ENCODE data around the gene C22orf23.
"Not testable (repeated sequence)": the region's sequence is repeated elsewhere in the genome, so short reads cannot be mapped to it uniquely, and the experiment has no call there.

Gene C22orf23

DNA sequence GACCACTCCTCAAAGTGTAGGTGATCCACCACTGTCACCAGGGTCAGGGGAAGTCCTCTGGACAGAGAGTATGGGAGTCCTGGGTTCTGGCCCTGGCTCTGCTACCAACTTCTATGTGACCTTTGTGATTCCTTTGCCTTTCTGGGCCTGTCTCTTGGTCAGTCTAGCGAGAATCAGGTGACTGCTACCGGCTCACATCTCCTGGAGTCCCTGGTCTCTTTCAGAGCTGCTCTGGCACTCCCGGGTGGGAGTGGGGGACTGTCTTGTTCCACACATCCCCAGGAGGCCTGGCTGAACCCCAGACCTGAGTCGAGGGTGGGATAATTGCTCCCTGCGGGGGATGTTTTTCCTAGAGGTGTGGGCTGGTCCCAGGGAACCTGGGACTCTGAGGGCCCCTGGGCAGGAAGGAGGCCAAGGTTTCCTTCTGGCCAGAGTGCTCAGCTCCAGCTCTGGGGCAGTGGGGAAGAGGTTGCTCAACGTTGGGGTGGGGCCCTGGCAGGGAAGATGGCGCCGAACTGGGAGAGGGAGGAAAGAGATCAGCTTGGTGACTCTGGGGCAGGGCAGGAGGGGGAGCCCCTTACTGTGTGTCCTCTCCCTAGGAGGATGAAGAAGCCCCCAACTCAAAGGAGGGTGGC, 28.9 kb upstream of the C22orf23 start:
- DNase-seq (ENCODE audit: low read depth): no peak

DNA sequence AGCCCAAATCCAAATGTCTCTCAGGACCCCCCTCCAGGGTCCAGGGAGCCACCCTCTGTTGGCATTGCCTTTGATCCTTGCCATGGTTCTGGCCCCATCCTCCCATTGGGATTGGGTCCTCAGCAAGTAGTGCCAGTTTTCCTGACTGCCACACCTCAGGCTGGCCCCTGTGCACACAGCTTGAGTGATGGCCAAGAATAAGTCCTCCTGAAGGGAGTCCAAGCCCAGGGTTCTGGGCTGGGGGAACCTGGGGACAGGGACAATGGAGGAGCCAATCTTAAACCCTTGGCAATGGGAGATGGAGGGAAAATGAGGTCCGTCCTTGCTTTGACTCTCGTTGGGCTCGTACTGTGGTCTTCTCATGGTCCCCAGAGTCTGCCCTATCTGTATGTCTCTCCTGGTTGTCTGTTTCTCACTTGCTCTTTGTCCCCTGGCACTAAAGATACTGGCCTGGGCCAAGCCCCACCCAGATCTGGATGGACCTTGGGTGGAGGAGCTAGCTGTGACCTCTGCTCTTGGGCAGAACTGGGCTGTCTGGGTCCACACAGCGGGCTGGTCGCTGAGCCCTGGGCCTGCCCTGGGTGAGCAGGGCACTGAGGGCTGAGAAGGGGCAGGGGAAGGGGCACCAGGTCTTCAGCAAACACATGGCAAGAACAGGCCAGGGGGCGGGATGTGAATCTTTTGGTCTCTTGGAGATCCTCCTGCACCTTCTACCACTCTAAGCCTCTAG, 28.0 kb upstream of the C22orf23 start:
- no peak for DNase-seq (ENCODE audit: low read depth)

GRCh38 chr22:37979782-37980181, 26.4 kb upstream of the C22orf23 start:
- DNase-seq (ENCODE audit: low read depth): no peak

DNA sequence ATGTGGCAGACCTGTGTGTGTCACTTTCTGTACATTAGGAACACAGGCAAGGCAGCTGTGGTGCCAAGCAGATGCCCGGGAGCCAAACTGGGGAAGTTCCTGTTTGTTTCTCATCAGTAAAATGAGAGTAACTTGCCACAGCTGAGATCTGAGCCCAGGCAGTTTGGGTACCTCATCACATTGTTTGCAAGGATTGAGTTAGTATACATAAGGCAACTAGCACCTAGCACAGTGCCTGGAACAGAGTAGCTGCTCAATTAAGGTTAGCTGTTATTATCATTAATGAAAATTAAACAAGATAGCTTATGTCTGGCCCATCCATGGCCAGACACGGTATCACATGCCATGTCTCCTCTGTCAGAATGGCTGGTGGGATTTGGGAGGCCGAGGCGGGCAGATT, 23.1 kb upstream of the C22orf23 start:
- no peak for DNase-seq (ENCODE audit: low read depth)

DNA sequence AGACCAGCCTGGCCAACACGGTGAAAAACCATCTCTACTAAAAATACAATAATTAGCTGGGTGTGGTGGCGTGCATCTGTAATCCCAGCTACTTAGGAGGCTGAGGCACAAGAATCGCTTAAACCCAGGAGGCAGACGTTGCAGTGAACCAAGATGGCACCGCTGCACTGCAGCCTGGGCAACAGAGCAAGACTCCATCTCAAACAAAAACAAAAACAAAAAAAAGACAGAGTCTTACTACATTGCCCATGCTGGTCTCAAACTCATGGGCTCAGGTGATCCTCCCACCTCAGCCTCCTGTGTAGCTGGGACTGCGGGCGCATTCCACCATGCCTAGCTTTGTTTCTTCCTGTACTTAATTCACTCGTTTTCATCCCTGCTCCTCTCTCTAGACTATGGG, 22.6 kb upstream of the C22orf23 start:
- not testable (repeated sequence) for DNase-seq (ENCODE audit: low read depth)

GRCh38 chr22:37975153-37975552, 21.8 kb upstream of the C22orf23 start:
- no peak for DNase-seq (ENCODE audit: low read depth)

DNA sequence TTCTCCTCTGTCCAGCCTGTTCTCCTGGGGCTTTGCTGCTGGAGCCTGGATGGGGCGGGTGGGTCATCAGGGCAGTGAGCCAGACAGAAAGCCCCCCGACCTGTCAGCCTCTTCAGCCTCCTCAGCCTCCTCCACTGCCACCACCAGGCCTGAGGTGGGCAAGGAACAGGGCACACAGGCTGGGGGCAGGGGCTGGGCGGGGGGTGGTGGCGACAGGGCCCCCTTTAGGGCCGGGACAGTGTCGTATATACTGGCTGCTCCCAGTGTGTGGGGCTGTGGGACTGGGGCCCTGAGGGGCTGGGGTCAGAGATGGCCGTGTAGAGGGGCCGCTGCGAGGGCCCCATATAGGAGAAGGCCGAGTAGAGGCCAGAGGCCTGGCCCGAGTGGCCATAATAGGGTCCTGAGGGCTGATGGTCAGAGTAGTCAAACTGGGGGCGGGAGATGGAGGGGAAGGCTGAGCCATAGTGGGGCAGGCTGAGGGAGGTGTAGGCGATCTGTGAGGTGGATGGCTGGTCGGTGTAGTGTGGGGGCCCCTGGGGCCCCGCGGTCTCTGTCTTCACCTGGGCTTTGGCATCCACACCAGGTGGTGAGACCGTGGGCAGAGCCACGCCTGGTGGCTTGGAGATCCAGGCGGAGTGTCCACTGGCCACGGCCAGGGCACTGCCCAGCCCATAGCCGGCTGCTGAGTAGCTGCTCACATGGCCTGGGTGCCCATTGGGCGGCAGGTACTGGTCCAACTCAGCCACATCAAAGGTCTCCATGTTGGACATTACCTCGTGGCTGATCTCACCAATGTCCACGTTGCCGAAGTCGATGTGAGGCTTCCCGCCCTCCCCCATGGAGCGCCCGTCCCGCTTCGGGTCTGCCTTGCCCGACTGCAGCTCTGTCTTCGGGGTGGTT, 20.1 kb upstream of the C22orf23 start:
- no peak for DNase-seq (ENCODE audit: low read depth)

DNA sequence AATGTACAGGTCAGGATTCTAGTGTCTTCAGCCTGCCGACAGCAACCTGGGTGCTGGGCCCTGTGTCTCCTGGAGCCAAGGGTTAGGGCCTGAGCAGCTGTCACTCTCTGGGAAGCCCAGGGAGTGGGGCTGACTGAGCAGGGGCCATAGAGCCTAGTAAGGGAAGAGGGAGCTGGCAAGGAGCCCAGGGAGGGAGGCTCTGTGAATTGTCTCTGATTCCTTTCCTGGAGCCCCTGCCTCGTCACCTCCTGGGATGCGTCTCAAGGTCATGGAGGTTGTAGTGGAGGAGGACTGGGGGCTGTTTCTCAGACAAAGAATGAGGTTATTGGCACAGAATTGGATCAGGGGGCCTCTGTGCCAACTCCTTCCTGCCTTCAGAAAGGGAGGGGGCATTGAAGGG, 19.1 kb upstream of the C22orf23 start:
- DNase-seq (ENCODE audit: low read depth): no peak

DNA sequence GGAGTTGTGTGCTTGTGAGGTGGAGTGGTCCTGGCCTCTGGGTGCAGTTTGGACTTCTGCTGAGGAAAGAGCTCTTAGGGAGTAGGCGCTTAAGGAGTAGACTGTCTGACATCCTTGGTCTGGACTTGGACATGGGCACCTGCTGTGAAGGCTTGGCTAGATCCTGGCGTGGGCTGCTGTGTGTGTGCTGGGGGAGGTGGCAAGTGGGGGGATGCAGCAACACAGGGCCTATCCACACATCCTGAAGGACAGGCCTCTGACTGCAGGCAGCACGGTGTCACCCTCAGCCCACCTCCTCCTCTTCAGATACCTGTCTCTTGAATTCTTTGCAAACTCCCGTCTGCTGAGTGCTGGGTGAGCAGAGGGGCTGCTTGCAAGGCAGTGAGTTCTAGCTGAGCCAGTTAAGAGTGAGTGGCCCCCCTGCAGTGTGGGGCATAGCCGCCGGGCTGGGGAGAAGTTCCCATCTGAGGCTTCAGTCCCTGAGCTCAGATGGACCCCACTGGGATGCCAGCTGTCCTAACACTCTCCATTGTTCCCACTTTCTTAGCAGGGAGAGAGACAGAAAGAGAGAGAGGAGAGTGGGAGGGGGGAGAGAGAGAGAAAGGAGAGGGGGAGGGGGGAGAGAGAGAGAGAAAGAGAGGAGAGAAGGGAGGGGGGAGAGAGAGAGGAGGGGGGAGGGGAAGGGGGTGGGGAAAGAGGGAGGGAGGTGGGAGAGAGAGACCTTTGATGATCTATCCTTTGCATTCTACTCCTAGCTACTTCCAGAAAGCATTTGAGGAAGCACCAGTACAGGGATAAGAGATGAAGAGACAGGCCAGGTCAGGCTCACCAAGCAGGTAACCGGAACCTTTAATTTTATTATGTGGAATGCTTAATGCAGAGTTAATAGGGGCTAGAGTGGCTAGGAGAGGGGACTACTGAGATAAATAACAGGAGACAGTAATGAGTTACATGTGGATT, 18.4 kb upstream of the C22orf23 start:
- DNase-seq (ENCODE audit: low read depth): no peak

DNA sequence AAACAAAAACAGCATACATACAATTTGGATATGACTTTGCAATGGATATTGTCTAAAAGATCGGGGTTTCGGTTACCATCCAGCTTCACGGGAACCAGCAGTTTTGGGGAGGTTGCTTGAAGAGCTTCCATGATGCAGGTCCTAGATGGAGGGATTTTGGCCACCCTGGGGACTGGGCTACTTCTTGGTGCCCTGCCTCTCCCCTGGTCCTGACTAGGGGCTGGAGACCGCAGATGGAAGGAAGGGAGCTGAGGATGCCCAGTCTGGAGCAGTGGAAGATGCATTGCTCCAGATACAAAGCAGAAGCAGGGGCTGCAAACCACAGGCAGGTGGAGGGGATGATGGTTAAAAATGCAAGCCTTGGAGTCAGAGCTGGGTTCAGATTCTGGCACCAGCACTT, 17.5 kb upstream of the C22orf23 start:
- no peak for DNase-seq (ENCODE audit: low read depth)

DNA sequence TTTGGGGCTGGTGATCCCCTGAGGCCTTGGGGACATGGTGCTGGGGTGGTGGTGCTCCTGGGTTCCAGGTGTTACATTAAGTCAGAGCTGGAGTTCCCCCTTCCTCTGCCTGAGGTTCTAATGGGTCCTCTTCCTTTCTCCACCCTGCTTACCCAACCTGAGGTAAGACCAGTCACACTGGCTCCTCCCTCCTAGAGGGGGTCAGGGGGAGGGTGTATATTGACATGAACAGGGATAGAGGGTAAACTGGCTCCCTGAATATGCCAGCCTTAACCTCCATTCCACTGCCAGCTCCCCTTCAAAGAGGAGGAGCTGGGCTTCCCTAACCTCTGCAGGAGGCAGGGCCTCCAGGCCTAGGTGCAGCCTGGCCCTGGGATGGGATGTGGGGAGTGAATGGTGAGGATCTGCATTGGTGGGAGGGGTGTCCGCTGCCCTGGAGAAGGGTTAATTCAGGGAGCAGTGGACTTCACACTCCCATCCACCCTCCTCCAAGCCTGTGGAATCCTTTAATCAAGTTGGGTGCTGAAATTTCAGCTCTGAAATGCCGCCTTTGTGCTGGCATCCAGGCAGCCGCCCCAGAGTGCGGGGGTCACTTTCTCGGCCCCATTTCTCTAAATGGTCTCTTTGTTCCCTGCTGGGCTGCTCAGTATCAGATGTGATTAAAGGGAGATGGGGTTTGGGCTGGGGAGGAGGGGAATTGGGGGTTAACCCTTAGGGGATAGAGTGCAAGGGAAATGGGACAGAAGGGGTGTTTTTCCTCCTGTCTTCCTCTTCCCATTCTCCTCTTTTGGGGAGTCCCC, 15.3 kb upstream of the C22orf23 start:
- no peak for DNase-seq (ENCODE audit: low read depth)

- no peak for DNase-seq (ENCODE audit: low read depth)
Measured at GRCh38 chr22:37967637-37968451, 14.4 kb upstream of the C22orf23 start.

DNA sequence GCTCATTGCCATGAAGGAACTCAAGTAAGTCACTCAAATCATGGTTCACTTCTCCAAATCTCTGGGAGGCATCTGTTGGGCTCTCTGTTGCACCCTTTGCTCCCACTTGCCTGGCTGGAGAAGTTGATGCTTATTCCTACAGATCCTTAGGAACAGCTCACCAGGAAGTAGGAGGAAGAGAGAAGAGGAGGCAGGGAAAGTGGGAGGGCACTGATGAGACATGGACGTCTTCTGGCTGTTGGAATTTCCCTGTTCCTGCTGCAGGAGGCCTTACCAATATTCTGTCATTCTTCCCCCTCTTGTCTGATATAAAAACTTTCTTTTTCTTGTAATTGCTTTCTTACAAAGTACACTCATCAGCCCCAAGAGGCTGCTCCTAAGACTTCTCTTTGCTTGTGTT, 13.7 kb upstream of the C22orf23 start:
- DNase-seq (ENCODE audit: low read depth): no peak

DNA sequence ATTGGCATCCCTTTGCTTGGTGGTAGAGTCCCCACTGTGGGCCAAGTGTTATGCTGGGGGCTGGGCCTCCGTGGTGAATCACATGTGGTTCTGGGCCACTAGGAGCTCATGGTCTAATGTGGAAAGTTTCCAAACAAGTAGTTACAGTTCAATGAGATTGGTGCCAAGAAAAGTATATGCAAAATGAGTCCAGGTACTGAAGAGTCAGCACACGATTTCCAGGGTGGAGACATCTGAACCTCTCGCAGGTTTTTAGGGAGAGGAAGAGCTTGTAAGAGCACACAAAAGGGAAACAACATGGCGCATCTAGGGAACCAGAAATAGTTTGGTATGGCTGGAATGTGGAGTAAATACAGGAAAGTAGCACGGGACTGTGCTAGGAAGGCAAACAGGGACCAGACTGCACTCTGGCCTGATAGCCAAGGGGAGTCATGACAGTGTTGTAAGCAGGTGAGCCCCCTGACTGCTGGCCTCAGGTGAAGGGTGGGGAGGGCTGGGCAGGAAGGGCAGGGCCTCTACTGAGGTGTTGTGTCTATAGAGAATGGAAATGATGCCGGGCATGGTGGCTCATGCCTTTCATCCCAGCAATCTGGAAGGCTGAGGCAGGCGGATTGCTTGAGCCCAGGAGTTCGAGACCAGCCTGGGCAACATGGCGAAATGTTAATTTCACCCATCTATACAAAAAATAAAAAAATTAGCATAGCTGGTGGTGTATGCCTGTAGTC, 12.7 kb upstream of the C22orf23 start:
- no peak for DNase-seq (ENCODE audit: low read depth)

DNA sequence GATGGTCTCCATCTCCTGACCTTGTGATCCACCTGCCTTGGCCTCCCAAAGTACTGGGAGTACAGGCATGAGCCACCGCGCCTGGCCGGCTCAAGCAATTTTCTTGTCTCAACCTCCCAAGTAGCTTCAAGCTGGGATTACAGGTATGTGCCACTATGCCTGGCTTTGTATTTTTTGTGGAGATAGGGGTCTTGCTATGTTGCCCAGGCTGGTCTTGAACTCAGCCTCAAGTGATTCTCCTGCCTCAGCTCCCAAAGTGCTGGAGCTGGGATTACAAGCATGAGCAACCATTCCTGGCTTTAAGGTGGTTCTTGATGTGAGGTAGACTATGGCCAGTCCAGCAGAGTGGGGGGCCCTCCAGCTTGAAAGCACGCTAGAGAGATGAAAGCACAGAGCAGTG, 7.7 kb upstream of the C22orf23 start:
- no peak for DNase-seq (ENCODE audit: low read depth)

DNA sequence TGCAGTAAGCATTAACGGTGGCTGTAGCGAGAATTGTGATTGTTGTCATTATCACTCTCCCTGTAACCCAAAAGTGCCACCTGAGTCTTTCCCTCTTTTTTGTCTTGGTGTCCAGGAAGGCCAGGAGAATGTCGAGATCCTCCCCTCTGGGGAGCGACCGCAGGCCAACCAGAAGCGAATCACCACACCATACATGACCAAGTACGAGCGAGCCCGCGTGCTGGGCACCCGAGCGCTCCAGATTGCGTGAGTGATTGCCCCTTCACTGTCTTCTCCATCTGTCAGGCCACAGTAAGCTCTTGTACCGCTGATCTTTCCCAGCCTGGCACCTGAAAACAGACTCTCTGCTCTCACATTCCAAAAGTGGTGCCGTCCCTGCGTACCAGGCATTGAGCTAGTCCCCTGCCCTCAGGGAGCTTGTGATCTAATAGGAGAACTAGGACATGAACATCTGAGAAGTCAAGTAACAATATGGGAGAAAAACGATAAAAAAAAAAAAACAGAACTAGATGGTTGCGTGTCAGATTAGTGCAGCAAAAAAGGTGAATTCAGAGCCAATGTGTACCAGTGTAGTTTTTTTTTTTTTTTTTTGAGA, 5.9 kb upstream of the C22orf23 start:
- DNase-seq (ENCODE audit: low read depth): no peak

DNA sequence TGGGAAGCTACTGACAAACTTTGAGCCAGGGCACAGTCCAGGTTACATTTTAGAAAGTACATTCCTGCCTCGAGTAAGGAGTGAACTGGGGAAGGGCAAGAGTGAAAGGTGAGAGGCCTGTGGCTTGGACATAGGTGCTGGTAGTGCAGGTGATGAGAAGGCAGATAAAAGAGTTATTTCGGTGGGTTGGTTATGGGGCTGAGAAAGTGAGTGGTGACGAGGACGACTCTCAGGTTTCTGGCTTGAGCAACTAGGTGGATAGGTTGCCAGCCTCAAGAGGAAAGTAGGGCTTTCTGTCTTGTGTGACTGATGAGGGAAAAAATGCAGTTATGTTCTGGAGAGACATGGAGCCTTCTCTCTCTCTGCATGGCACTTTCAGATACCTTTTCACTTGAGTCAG, 3.8 kb upstream of the C22orf23 start:
- DNase-seq (ENCODE audit: low read depth): no peak

- not testable (repeated sequence) for DNase-seq (ENCODE audit: low read depth)
Measured at GRCh38 chr22:37955825-37956397, 2.5 kb upstream of the C22orf23 start.

GRCh38 chr22:37954686-37955085, 1.3 kb upstream of the C22orf23 start:
- no peak for DNase-seq (ENCODE audit: low read depth)
